ENCODE results near the gene LRRC36. TPM values are rescaled to one million over a fixed set of nuclear protein-coding genes. Genes with fewer than 3 reads are reported as not detected.

The LRRC36 gene
- total RNA-seq, 2 donors from 2014 or later, result 0.33 to 0.43 TPM

DNA sequence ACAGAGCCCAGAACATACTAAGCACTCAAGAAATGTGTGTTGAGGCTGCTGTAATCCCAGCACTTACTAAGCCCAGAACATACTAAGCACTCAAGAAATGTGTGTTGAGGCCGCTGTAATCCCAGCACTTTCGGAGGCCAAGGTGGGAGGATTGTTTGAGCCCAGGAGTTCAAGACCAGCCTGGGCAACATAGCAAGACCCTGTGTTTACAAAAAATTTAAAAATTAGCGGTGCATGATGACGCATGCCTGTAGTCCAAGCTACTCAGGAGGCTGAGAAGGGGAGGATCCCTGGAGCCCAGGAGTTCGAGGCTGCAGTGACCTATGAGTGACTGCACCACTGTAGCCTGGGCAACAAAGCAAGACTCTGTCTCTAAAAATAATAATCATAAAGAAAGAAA lies 96.4 kb downstream of the LRRC36 start:
- Histone ChIP-seq H3K4me1 (peaks cover 0 to 13% of the 10 kb centered on the region in 2 donors), H3K36me3 (no peaks in the 10 kb centered on the region), H3K4me3 (no peak overlapping the region), H3K27ac (no peak overlapping the region), H3K27me3 (no peaks in the 10 kb centered on the region), H3K9me3 (no peaks in the 10 kb centered on the region)
- DNase-seq (ENCODE audit: low spot score), result no peak
- TF ChIP-seq, protein P1, sequence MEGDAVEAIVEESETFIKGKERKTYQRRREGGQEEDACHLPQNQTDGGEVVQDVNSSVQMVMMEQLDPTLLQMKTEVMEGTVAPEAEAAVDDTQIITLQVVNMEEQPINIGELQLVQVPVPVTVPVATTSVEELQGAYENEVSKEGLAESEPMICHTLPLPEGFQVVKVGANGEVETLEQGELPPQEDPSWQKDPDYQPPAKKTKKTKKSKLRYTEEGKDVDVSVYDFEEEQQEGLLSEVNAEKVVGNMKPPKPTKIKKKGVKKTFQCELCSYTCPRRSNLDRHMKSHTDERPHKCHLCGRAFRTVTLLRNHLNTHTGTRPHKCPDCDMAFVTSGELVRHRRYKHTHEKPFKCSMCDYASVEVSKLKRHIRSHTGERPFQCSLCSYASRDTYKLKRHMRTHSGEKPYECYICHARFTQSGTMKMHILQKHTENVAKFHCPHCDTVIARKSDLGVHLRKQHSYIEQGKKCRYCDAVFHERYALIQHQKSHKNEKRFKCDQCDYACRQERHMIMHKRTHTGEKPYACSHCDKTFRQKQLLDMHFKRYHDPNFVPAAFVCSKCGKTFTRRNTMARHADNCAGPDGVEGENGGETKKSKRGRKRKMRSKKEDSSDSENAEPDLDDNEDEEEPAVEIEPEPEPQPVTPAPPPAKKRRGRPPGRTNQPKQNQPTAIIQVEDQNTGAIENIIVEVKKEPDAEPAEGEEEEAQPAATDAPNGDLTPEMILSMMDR (IDR thresholded peaks at IDR 0.05), result no peak

DNA sequence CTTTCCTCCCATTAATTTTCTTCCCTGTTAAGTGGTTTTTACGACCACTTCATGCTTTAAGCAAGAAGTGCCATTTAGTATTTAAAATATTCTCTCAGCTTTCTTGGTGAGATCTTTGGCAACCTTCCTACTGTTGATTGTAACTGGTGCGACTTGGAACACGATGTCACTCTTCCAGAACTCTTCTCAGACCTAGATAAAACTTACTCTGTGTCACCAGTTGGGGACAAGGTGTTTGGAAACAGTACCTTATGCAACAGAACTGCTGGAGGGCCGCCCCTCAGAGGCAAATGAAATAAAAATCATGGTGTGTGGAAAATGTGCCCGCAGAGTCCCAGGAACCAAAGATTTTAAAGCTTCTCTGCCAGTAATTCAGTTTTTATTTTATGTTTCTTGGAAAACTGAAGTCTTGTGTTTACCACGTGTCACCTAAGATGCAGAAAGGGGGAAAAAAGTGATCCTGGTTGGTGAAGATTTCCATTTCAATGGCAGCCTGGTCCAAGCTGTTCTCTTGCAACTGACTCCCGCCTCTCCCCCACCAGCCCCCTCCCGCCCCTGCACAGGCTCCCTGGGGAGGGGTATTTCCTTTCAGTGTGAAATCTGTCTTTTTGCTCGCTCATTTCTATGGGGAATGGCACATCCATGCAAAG lies 97.1 kb downstream of the LRRC36 start:
- Histone ChIP-seq H3K4me1 (peaks cover 0 to 20% of the 10 kb centered on the region in 2 donors), H3K9me3 (no peaks in the 10 kb centered on the region), H3K27me3 (no peaks in the 10 kb centered on the region), H3K4me3 (no peak overlapping the region), H3K27ac (no peak overlapping the region), H3K36me3 (no peaks in the 10 kb centered on the region)
- TF ChIP-seq, protein P1 (IDR thresholded peaks at IDR 0.05), result no peak
- no peak for DNase-seq (ENCODE audit: low spot score)

DNA sequence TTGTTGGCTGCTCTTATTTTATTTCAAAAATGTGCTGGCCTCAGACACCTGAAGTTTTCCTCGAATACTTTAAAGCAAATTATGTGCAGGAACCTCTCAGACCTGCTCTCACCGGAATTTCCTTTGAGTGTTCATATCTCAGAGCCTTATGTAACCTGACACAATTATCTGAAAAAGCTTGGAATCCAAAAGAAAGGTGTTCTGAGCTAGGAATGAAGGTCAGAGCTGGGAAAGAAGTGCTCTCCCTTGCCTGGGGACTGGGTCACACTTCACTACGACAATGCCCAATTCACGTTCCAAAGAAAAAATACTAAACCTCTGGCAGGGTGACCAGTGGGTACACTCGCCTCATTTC lies 97.6 kb downstream of the LRRC36 start:
- TF ChIP-seq, protein P1 (IDR thresholded peaks at IDR 0.05), result no peak
- Histone ChIP-seq H3K36me3 (no peaks in the 10 kb centered on the region), H3K27me3 (no peaks in the 10 kb centered on the region), H3K4me3 (no peak overlapping the region), H3K27ac (no peak overlapping the region), H3K9me3 (no peaks in the 10 kb centered on the region), H3K4me1 (peaks cover 0 to 20% of the 10 kb centered on the region in 2 donors)
- DNase-seq (ENCODE audit: low spot score), result no peak

DNA sequence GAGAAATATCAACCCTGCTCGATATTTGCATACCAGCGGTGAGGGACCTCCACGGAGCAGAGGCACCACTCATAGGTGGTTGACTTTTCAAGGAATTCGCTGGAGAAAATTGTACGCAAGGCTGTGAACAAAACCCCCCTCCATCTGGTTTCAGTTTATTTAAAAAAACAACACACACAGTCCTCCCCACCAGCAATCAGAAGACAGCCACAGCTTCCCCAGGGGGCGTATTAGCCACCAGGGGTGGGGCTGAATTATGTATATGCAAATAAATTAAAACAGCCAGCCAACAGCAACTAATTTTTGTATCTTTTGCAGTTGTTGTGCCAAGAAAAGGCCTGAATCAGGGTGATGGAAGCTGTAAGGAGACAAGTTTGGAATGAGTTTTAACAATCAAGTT lies 98.4 kb downstream of the LRRC36 start:
- Histone ChIP-seq H3K4me1 (peaks cover 0 to 22% of the 10 kb centered on the region in 2 donors), H3K9me3 (no peaks in the 10 kb centered on the region), H3K27me3 (no peaks in the 10 kb centered on the region), H3K27ac (no peak overlapping the region), H3K36me3 (no peaks in the 10 kb centered on the region), H3K4me3 (no peak overlapping the region)
- TF ChIP-seq, protein P1 (IDR thresholded peaks at IDR 0.05), result no peak
- no peak for DNase-seq (ENCODE audit: low spot score)

DNA sequence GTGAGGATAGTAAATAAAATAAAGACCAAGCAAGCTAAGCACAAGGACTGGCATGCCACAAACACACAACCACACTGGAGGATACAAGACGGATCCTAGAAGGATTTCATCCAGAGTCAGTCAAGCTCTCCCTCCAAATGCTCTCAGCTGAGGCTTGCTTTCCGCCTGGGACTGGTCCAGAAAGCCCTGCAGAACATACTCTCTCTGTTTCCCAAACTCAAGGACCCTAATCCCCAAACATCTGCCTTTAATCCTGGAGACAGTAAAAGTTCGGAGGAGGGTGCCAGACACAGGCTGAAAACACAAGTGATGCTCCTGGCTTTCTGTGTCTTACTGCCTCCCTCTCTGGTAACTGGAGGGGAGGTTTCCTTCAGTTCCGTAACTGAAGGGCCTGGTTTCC lies 99.0 kb downstream of the LRRC36 start:
- TF ChIP-seq, protein P1 (IDR thresholded peaks at IDR 0.05), result no peak
- Histone ChIP-seq H3K4me1 (peaks cover 0 to 27% of the 10 kb centered on the region in 2 donors), H3K9me3 (no peaks in the 10 kb centered on the region), H3K27me3 (no peaks in the 10 kb centered on the region), H3K27ac (no peak overlapping the region), H3K36me3 (no peaks in the 10 kb centered on the region), H3K4me3 (no peak overlapping the region)
- DNase-seq (ENCODE audit: low spot score), result no peak

DNA sequence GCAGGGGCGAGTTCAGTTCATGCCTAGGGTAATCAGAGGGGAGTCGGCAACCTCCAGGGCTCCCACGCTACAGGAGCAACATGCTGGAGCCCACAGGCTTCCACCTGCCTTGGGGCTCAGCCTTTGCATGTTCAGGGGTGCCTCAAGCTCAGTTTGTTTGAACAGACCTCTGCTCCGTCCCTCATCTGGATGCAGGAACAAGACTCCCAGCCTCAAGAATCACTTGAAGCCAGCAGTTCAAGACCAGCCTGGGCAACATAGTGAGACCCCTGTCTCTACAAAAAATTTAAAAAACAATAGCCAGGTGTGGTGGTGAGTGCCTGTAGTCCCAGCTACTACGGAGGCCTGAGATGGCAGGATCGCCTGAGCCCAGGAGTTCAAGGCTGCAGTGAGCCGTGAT lies 99.4 kb downstream of the LRRC36 start:
- Histone ChIP-seq H3K36me3 (no peaks in the 10 kb centered on the region), H3K4me3 (no peak overlapping the region), H3K27ac (no peak overlapping the region), H3K9me3 (no peaks in the 10 kb centered on the region), H3K27me3 (no peaks in the 10 kb centered on the region), H3K4me1 (peaks cover 0 to 31% of the 10 kb centered on the region in 2 donors)
- no peak for DNase-seq (ENCODE audit: low spot score)
- TF ChIP-seq, protein P1 (IDR thresholded peaks at IDR 0.05), result no peak

All from right atrium auricular region (tissue), 2 donors.